NCI-H1105 (cell line): Measurements from ENCODE around the gene RICTOR.
"Not testable (repeated sequence)": the region's sequence is repeated elsewhere in the genome, so short reads cannot be mapped to it uniquely, and the experiment has no call there.

Source experiments
- DNase-seq: peaks from one replicate; lab custom pipeline; 2025; lab: John Stamatoyannopoulos, UW

The RICTOR gene

GRCh38 chr5:39013938-39014337 lies 60.3 kb downstream of the RICTOR start:
- DNase-seq, result no peak

- DNase-seq, result not testable (repeated sequence)
Observed at GRCh38 chr5:39010958-39011357, 63.2 kb downstream of the RICTOR start.

- no peak for DNase-seq
Observed at GRCh38 chr5:39009981-39010380, 64.2 kb downstream of the RICTOR start.

DNA sequence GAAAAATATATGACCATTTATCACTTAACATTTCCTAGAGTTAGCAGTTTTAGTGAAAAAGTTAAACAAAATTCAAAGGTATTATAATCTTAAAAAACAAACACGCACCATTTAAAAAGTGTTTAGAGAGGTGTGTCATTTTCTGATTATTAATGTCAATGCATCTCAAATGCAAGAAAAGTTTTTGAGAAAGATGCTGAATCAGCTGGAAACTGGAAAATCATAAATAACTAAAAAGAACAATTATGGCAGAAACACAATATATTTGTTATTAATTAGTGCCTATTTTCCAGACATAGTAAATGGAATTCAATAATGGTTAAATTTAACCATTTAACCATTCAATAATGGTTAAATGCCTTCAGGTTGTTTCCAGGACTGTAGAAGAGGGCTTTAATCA lies 64.9 kb downstream of the RICTOR start:
- DNase-seq, result no peak

DNA sequence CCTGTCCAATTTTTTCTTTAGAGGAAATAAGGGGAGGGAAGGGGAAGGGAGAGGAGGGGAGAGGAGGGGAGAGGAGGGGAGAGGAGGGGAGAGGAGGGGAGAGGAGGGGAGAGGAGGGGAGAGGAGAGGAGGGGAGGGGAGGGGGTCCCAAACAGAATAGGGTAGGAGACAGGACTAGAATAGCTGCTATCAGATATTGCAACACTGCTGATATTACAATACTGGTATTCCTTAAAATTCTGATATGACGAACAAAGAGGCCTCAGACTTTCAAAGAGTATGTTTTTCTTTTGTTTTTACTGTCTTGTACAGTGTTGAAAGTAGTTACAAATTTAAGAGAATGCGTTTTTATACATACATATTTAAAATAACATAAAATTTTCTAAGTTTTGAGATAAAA lies 67.5 kb downstream of the RICTOR start:
- DNase-seq, result no peak

DNA sequence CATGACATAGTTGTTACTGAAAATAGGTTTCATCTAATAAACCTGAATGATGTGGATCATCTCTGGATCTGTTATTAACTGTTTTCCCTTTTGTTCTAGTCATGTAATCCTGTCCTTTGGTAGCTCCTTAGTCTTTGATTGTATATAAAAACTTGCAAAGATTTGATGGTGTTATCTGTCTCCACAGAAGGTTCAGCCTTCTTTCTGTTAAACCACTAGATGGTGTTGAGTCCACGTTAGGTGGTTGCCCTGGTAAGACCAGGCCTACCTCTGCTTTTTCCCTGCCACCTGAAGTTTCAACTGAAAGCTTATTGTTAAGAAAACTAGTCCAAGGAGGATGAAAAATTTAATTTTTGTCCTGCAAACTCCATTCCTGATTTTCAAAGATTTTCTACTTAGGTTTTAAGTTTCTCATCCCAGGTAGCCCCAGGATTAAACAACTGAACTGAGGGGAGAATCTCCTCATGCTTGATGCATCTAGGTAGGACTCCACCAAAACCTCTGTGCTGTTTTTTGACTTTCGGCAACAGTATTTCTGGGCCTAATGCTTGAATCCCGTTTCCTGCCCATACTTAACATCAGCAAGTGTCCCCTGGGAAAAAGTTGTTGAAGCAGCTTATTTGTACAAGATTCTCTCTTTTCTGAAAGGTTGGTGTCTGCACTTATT lies 68.5 kb downstream of the RICTOR start:
- DNase-seq, result no peak

DNA sequence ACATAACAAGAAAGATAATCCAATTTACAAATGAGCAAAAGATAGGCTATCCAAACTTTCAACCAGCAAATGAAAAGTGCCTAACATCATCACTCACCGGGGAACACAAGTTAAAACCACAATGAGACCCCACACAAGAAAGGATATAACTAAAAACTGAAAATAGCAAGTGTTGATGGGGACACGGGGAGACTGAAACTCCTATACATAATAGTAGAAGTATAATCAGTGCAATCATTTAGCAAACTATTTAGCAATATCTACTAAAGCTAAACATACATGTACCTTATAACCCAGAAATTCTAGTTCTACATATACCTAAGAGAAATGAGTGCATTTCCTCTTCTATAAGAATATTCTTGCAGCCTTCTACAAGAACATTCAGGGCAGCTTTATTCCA lies 72.5 kb downstream of the RICTOR start:
- DNase-seq, result no peak

- no peak for DNase-seq
Observed at GRCh38 chr5:38999037-38999436, 75.2 kb downstream of the RICTOR start.

DNA sequence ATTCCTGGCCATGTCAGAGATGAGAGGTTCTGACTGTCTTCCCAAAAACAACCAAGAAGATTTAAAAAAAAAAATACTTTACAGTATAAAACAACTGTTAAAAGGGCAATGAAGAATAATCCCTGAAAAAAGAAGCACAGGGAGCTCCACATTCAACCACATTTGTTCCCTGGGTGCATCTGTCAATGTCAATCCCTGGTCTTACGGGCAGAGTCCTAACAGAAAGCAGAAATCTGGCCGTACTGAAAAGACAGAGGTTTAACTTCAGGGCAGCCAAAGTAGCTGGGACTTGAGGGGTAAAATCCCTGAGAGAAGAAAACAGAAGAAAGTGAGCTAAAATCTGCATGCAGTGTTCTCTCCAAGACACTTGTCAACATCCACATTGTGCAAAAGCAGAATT lies 76.6 kb downstream of the RICTOR start:
- DNase-seq, result no peak

DNA sequence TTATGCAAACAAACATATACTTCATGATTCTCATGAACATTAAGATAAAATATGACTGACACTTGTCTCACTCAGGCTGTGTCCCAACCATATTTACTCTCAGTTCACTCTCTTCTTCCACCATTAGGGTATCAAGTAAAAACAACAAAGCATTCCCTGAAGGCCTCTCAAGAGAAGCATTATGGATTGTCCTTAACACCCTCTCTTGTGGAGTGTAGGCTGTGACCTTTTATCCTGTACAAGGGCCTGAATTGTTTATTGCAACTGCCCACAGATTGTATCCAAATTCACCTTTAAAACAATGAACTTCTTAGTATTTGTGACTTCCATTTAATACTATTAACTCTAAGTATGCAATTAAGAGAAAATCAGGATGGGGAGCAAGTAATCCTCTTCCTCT lies 78.1 kb downstream of the RICTOR start:
- no peak for DNase-seq

DNA sequence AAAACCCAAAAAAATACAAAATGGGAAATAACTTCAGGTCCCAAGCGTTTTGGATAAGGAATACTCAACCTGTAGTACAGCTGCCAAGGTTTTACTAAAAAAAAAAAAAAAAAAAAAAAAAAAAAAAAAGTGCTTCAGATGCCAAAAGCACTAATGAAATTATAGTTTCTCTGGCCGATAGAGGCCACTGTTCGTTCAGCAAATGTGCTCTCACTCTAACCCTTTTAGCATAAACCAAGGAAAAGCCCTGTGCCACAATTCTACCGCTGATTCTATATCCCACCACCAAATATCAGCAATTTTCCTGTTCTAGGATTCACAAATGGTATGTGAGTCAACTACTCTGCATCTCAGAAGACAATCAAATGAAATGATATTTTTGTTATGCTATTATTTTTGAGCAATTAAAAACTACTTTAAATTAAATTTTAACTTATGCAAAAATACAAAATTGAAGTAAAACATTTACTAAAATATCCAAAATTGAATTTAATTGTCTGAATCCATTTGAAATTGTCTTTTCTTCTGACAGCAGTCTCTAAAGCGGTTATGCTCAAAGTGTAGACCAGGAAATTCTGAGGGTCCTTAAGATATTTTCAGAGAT lies 79.8 kb downstream of the RICTOR start:
- peak; percentile 17 for DNase-seq

GRCh38 chr5:38989974-38990719 lies 84.1 kb downstream of the RICTOR start:
- DNase-seq, result not testable (repeated sequence)

DNA sequence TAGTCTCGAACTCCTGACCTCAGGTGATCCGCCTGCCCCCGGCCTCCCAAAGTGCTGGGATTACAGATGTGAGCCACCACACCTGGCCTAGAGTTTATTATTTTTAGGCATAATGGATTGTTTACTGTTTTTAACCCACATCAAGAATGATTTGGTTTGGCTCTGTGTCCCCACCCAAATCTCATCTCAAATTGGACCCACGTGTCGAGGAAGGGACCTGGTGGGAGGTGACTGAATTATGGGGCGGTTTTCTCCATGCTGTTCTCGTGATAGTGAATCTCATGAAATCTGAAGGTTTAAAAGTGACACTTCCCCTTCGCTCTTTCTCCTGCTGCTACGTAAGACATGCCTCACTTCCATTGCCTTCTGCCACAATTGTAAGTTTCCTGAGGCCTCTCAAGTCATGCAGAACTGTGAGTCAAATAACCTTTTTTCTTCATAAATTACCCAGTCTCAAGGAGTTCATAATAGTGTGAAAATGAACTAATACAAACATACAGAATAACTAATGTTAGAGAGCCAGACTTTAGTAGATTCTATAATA lies 88.2 kb downstream of the RICTOR start:
- DNase-seq, result no peak

DNA sequence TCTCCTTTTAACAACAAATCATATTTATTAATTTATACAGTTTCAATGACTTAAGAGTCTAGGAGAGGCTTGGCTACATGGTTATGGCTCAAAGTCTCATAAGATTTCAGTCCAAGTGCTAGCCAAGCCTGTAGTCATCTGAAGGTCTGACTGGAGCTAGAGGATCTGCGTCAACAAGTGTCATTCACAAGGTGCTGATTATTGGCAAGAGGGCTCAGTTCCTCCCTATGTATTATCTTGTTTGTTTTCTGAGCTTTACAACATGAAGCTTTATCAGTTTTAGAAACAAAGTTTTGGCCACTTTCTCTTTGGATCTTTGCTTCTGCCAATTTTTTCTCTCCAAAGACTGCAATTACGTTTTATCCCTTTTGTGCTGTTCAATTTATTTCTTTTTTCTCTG lies 94.7 kb downstream of the RICTOR start:
- DNase-seq, result no peak

- no peak for DNase-seq
Observed at GRCh38 chr5:38978036-38978435, 96.2 kb downstream of the RICTOR start.

- no peak for DNase-seq
Observed at GRCh38 chr5:38968665-38969064, 105.5 kb downstream of the RICTOR start.

GRCh38 chr5:38961691-38962090 lies 112.5 kb downstream of the RICTOR start:
- DNase-seq, result no peak

GRCh38 chr5:38953426-38954012 lies 120.7 kb downstream of the RICTOR start:
- no peak for DNase-seq

- DNase-seq, result no peak
Observed at GRCh38 chr5:38948501-38948900, 125.7 kb downstream of the RICTOR start.

- no peak for DNase-seq
Observed at GRCh38 chr5:38944282-38944681, 129.9 kb downstream of the RICTOR start.

DNA sequence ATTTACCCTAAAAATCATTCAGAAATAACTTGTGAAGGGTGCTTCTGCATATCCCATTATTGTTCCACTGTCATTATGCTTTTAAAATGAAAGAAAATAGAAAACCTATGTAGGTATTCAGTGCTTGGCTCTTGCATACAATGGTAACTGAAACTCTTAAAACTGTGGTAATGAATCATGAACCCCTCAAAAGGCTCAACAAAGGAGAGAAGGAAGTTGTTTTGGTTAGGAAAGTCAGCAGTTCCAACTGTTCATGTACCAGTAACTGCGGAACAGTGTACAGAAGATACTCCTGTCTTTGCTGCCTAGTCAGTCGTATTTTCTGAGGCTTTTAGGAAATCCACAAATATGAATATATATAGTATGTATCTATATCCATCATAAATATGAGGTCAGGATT lies 132.3 kb downstream of the RICTOR start:
- no peak for DNase-seq

DNA sequence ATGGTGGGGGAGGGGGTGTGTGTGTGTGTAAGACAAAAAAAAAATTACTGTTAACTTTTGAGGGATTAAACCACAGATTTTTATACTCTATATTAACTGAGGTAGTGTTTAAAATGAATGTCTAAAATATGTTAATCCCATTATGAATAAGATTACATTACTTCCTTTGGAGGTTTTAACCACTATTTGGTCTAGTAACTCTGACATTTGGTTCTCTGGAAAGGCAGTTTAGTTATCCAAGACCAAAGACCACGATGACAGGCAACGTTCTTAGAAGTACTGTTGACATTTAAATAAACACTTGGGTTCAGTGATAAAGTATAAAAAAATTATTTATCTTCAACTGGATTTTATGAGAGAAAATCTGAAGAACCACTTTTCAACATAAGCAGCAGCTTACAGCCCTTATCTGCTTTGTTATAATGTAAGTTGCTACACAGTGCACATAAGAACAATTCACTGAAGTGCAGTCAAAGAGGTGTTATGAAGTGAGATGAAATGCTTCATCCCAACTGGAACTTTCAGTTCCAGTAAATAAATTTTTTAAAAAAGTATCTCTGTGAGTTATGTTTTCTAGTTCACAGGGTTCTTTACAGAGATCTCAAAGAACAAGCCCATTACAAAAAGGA lies 133.9 kb downstream of the RICTOR start:
- DNase-seq, result no peak
